SHP77 (cell line): ENCODE measurements around the gene CCDC34.

Source experiments
- DNase-seq, 2 experiments: peaks; one replicate each; lab custom pipeline; 2025; lab: John Stamatoyannopoulos, UW

Gene CCDC34, protein sequence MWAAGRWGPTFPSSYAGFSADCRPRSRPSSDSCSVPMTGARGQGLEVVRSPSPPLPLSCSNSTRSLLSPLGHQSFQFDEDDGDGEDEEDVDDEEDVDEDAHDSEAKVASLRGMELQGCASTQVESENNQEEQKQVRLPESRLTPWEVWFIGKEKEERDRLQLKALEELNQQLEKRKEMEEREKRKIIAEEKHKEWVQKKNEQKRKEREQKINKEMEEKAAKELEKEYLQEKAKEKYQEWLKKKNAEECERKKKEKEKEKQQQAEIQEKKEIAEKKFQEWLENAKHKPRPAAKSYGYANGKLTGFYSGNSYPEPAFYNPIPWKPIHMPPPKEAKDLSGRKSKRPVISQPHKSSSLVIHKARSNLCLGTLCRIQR

GRCh38 chr11:27362749-27363575, at the start of gene CCDC34:
CCDC34 (minus strand) TSS chr11:27363215; CDS start chr11:27363194, 21 bp downstream.
- DNase-seq, result peak; percentile 66 to 91

DNA sequence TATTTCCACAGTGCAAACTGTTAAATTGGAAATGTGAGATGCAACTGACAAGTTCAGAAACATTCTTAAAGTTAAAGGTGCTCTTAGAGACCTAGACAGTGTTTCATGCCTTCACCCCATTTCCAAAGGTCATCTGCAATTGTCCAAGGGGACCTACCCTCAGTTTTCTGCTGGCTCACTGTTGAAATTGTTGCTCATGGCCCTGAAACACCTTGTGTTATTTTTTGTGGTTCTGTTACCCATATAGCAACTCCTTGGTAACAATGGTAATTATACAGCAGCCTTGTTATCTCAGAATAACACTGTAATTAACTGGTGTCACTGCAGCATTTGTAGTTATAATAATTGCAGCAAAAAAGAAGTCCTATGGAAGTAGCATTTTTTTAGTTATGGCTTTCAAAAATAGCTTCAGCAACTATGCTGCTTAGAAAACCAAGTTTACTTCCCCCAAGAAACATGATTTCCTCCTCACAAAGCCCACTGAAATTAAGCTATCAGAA, 49.2 kb upstream of the CCDC34 start:
- no peak for DNase-seq

DNA sequence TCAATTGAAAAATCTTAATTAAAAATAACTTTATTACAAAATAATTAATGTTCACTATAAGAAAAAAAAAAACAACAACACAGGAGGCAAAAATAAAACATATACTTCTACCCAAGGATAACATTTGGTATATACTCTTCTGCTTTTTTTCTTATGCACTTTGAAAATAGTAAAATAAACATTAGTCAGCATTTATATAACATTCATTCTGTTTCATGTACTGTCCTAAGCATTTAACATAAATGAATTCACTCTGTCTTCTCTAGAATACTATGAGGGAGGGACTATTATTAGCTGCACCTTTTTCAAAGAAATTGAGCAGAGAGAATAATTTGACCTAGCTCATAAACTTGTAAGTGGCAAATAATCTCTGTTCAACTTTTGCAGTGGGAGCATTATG, 48.3 kb upstream of the CCDC34 start:
- DNase-seq, result no peak

DNA sequence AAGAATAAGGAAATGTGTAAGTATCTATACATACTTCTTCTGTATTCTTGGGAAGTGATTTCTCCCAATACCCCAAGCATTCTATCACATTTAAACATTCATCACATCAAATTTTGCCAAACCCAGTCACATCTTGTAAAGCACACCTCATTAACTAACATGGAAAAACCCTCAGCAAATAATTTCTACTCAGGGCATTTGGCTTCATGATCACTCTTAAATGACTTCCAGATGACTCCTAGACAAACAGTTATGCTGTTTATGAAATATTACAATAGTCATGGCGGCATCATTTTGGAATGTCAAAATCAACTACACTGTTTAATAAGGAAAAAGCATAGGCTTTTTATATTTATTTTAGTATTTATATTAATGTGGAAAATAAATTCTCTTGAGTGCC, 47.3 kb upstream of the CCDC34 start:
- no peak for DNase-seq

DNA sequence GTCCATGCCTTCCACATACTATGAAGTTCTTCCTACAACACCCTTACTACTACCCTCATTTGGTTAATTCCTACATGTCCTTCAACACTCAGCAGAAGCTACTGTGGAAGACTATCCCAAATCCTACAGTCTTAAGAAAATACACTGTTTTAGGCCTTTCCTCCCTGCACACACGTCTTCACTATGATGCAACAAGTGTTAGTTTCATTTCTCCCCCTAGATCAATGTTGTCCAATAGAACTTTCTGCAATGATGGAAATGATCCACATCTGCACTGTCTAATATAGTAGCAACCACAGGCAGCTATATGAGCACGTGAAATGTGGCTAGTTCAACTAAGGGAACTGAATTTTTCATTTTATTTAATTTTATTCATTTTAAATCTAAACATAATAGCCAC, 46.7 kb upstream of the CCDC34 start:
- no peak for DNase-seq

DNA sequence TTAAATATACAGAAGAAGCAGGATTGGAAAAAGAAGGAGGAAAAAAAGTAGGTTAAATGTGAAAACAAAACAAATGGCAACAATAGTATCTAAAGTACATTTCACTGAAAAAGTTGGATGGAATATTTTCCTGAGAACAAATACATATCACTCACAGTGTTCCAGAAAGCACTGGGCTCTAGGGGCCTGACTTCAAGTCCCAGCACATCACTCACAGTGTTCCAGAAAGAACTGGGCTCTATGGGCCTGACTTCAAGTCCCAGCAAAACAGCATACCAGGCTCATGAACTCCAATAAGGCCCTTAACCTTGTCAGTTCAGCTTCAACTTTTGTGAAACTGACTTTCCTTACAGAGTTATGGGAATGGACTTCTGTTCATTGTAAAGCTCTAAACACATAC, 46.0 kb upstream of the CCDC34 start:
- DNase-seq, result no peak

GRCh38 chr11:27408246-27408800, 45.3 kb upstream of the CCDC34 start:
- DNase-seq, result no peak

- no peak for DNase-seq
Observed at GRCh38 chr11:27406498-27407354, 43.7 kb upstream of the CCDC34 start.

GRCh38 chr11:27405134-27405533, 42.1 kb upstream of the CCDC34 start:
- DNase-seq, result no peak

- no peak for DNase-seq
Observed at GRCh38 chr11:27404427-27404826, 41.4 kb upstream of the CCDC34 start.

GRCh38 chr11:27403195-27403594, 40.2 kb upstream of the CCDC34 start:
- no peak for DNase-seq

- no peak for DNase-seq
Observed at GRCh38 chr11:27402450-27402849, 39.4 kb upstream of the CCDC34 start.

DNA sequence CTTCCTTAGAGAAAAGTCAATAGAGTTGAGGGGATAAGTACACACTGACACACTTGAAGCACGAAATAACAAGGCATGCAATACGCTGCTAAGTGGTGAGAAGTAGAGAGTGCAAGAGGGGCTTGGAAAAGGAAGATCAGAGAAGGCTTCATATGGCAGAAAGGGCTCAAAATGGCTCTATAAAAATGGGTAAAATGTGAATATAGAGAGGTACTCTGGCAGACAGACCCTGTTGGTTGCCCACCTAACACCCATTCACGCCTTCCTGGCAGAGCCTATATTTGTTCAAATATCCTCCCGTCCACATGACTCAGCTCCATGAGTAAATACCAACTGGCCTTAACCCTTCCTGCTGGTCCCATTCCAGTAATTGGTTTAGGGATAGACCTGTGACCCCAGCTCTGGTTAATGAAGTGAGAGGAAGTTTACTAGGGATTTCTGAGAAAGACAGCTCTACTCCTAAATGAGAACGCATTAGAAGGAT, 38.9 kb upstream of the CCDC34 start:
- no peak for DNase-seq

DNA sequence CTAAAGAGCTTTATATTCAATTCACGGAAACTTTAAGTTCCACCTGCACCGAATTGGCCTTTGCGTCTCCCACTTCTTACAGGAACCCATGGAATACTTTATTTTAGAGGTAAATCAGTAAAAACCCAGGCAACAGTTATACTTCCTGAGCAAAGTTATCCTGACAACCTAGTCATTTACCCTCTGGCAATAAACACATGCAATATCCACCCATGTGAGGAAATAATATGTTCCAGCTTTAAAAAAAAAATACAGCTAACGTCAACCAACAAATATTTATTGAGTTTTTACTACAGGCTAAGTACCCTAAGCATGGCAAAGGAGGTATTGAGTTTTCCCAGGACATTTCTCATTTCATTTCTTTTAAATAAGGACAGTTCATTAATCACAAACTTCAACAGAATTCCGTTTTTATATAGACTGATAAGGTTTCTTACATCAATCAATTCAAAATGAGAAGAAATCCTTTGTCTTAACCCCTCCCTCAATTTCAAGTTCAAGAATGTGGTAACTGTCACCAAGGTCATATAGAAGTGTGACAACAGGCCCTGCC, 38.3 kb upstream of the CCDC34 start:
- no peak for DNase-seq

DNA sequence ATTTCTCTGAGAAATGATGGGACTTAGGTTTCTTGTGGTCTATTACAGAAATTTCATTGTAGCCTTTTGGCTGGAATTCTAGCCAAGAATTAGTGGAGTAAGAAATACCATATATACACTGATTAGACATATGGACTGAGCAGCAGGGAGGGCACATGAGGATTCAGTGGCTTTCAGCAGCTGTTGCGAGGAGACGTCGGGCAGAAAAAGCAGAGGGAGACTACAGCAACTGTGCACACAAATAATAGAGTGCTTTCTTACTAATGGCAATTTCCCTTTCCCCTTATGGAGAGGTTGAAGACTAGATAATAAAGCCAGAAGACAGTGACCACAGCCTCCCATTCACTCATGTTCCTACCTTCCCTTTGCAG, 35.4 kb upstream of the CCDC34 start:
- no peak for DNase-seq

- no peak for DNase-seq
Observed at GRCh38 chr11:27397624-27398399, 34.8 kb upstream of the CCDC34 start.

GRCh38 chr11:27396259-27396839, 33.3 kb upstream of the CCDC34 start:
- DNase-seq, result no peak

- no peak for DNase-seq
Observed at GRCh38 chr11:27395556-27396258, 32.7 kb upstream of the CCDC34 start.

DNA sequence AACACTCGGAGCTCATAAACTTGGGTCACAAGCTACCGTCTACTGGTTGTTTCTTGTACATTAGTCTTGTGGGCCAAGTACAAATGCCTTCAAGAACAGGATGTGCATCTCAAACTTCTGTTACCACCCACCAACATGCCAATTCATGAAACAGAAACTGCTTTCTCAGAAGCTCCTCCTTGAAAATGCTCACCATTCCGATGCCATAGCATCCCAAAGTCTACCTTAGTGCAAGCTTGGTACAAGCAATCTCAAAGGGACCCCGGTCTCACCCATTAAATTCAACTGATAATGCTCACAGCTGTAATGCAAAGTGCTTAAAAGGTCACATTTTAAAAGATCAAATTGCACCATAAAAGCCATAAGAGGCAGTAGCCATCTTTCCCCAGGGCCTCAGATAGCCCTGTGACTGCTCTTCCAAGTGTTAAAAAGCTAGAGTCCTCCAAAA, 31.8 kb upstream of the CCDC34 start:
- DNase-seq, result no peak
